Forelimb muscle (tissue), 1 donor: ENCODE measurements around the gene RAB17. TPM values are rescaled to one million over a fixed set of nuclear protein-coding genes. Genes with fewer than 3 reads are reported as not detected.

Experiments
- DNase-seq: peaks from one replicate; pipeline ENCODE4 v3.0.0-alpha.2; 2013; ENCODE audit warnings: low read depth
- polyA plus RNA-seq: library from polyadenylated mRNA; unstranded; fragments of 120-200 nt; gene quantifications from one replicate; pipeline ENCODE4 v1.2.1, GENCODE V29; 2013; ENCODE audit not compliant: insufficient read length

The RAB17 gene
- 4.1 TPM for polyA plus RNA-seq

- DNase-seq, result no peak
Measured at GRCh38 chr2:237590272-237591140, at the start of gene RAB17. Gene RAB17, minus strand, starts transcription at chr2:237590734. Its CDS starts 4,580 bp downstream, at chr2:237586154.

- no peak for DNase-seq
Measured at GRCh38 chr2:237639836-237640220, 49.3 kb upstream of the RAB17 start.

GRCh38 chr2:237639052-237639835 is 48.7 kb upstream of the RAB17 start:
- no peak for DNase-seq

- no peak for DNase-seq
Measured at GRCh38 chr2:237638176-237638575, 47.6 kb upstream of the RAB17 start.

GRCh38 chr2:237637429-237638135 is 47.0 kb upstream of the RAB17 start:
- DNase-seq, result no peak

- DNase-seq, result no peak
Measured at GRCh38 chr2:237636578-237636977, 46.0 kb upstream of the RAB17 start.

GRCh38 chr2:237633061-237633561 is 42.6 kb upstream of the RAB17 start:
- DNase-seq, result no peak

GRCh38 chr2:237631801-237632585 is 41.5 kb upstream of the RAB17 start:
- DNase-seq, result no peak

- DNase-seq, result no peak
Measured at GRCh38 chr2:237631007-237631785, 40.7 kb upstream of the RAB17 start.

- no peak for DNase-seq
Measured at GRCh38 chr2:237630216-237631000, 39.9 kb upstream of the RAB17 start.

- no peak for DNase-seq
Measured at GRCh38 chr2:237629739-237630138, 39.2 kb upstream of the RAB17 start.

- DNase-seq, result no peak
Measured at GRCh38 chr2:237629188-237629534, 38.6 kb upstream of the RAB17 start.

GRCh38 chr2:237628247-237629187 is 38.0 kb upstream of the RAB17 start:
- DNase-seq, result no peak

GRCh38 chr2:237627441-237628246 is 37.1 kb upstream of the RAB17 start, which contains the start of gene LRRFIP1:
Gene LRRFIP1, plus strand, starts transcription at chr2:237627587. Its CDS starts 58 bp downstream, at chr2:237627645.
- no peak for DNase-seq

- no peak for DNase-seq
Measured at GRCh38 chr2:237626813-237627440, 36.4 kb upstream of the RAB17 start.

- no peak for DNase-seq
Measured at GRCh38 chr2:237625777-237626176, 35.2 kb upstream of the RAB17 start.

GRCh38 chr2:237625216-237625705 is 34.7 kb upstream of the RAB17 start:
- DNase-seq, result no peak
